WTC11 (cell line): Measurements from ENCODE around the gene SPTLC3. TPM values are rescaled to one million over a fixed set of nuclear protein-coding genes. Genes with fewer than 3 reads are reported as not detected.

Source experiments
- ATAC-seq: fragments of 200-7000 bp; cut with Tn5 transposase; 2 replicates; pipeline ENCODE4 v1.10.0; 2021; ENCODE audit warnings: mild to moderate bottlenecking, moderate library complexity
- CTCF ChIA-PET: fragments of 300-600 bp; sonication (Branson Sonifier 250); formaldehyde crosslinking; loops from one replicate; lab custom pipeline; 2021; ENCODE audit warnings: antibody characterized with exemption; lab: Charles Lee
- POLR2A ChIA-PET: fragments of 350-600 bp; sonication (Branson Sonifier 250); formaldehyde crosslinking; loops from one replicate; lab custom pipeline; 2021; ENCODE audit warnings: antibody characterized with exemption; lab: Charles Lee
- DNase-seq: peaks from one replicate; pipeline ENCODE4 v3.0.0; 2021; ENCODE audit warnings: low spot score
- H3K27ac Mint-ChIP-seq: 2 replicates; pipeline ENCODE4 v1.8.0; 2021; ENCODE audit warnings: mixed read lengths
- H3K27me3 Mint-ChIP-seq: 2 replicates; pipeline ENCODE4 v1.8.0; 2021; ENCODE audit warnings: low read depth, mild to moderate bottlenecking, moderate library complexity, mixed read lengths
- H3K36me3 Mint-ChIP-seq: 2 replicates; pipeline ENCODE4 v1.8.0; 2021; ENCODE audit warnings: mixed read lengths
- H3K4me1 Mint-ChIP-seq: 2 replicates; pipeline ENCODE4 v1.8.0; 2022; ENCODE audit warnings: mixed read lengths
- H3K4me3 Mint-ChIP-seq: 2 replicates; pipeline ENCODE4 v1.8.0; 2021; ENCODE audit warnings: mild to moderate bottlenecking, moderate library complexity, mixed read lengths
- H3K9me3 Mint-ChIP-seq: 2 replicates; pipeline ENCODE4 v1.8.0; 2021; ENCODE audit warnings: mixed read lengths
- CDX4 ChIP-seq: fragments of 250-450 bp; sonication (Bioruptor Pico); IDR thresholded peaks from 2 replicates; pipeline ENCODE4 v1.9.0; 2021; ENCODE audit warnings: moderate library complexity, mild to moderate bottlenecking, inconsistent platforms, borderline replicate concordance
- CREM ChIP-seq: sonication (generic); formaldehyde crosslinking; IDR thresholded peaks from 2 replicates; pipeline ENCODE4 v1.8.1; 2022; ENCODE audit warnings: mild to moderate bottlenecking, missing genetic modification reagents, moderate library complexity
- ESRRA ChIP-seq: sonication (generic); formaldehyde crosslinking; IDR thresholded peaks from 2 replicates; pipeline ENCODE4 v1.8.1; 2022; ENCODE audit warnings: mild to moderate bottlenecking, missing genetic modification reagents, borderline replicate concordance
- FOXJ3 ChIP-seq: sonication (generic); formaldehyde crosslinking; IDR thresholded peaks from 2 replicates; pipeline ENCODE4 v1.9.0; 2021; ENCODE audit warnings: missing genetic modification reagents, mild to moderate bottlenecking, borderline replicate concordance
- GABPB1 ChIP-seq: sonication (generic); formaldehyde crosslinking; IDR thresholded peaks from 2 replicates; pipeline ENCODE4 v1.8.1; 2023; ENCODE audit warnings: mild to moderate bottlenecking, missing genetic modification reagents
- MLX ChIP-seq: sonication (generic); formaldehyde crosslinking; IDR thresholded peaks from 2 replicates; pipeline ENCODE4 v1.8.1; 2023; ENCODE audit warnings: mild to moderate bottlenecking, missing genetic modification reagents, moderate library complexity
- MXD4 ChIP-seq: fragments of 250-450 bp; sonication (Bioruptor Pico); IDR thresholded peaks from 2 replicates; pipeline ENCODE4 v1.8.0; 2021; ENCODE audit warnings: mild to moderate bottlenecking, moderate library complexity, borderline replicate concordance
- MYBL2 ChIP-seq: sonication (generic); formaldehyde crosslinking; IDR thresholded peaks from 2 replicates; pipeline ENCODE4 v1.8.1; 2023; ENCODE audit warnings: mild to moderate bottlenecking, moderate library complexity, missing genetic modification reagents
- NFE2L1 ChIP-seq: sonication (generic); formaldehyde crosslinking; IDR thresholded peaks from 2 replicates; pipeline ENCODE4 v1.8.1; 2023; ENCODE audit warnings: missing genetic modification reagents
- SMAD3 ChIP-seq: sonication (generic); formaldehyde crosslinking; IDR thresholded peaks from 2 replicates; pipeline ENCODE4 v1.8.0; 2022; ENCODE audit warnings: missing genetic modification reagents, mild to moderate bottlenecking, borderline replicate concordance
- SMAD4 ChIP-seq: sonication (generic); formaldehyde crosslinking; IDR thresholded peaks from 2 replicates; pipeline ENCODE4 v1.8.0; 2022; ENCODE audit warnings: mild to moderate bottlenecking, missing genetic modification reagents
- SP1 ChIP-seq: sonication (generic); formaldehyde crosslinking; conservative IDR thresholded peaks from 2 replicates; pipeline ENCODE4 v1.8.1; 2022; ENCODE audit warnings: missing genetic modification reagents
- STAT6 ChIP-seq: sonication (generic); formaldehyde crosslinking; conservative IDR thresholded peaks from 2 replicates; pipeline ENCODE4 v1.8.1; 2023; ENCODE audit warnings: mild to moderate bottlenecking, low read depth, missing genetic modification reagents, moderate library complexity
- ZBTB21 ChIP-seq: sonication (generic); formaldehyde crosslinking; IDR thresholded peaks from 2 replicates; pipeline ENCODE4 v1.8.1; 2023; ENCODE audit warnings: mild to moderate bottlenecking, missing genetic modification reagents, borderline replicate concordance
- ZBTB43 ChIP-seq: sonication (generic); formaldehyde crosslinking; IDR thresholded peaks from 2 replicates; pipeline ENCODE4 v1.8.1; 2023; ENCODE audit warnings: mild to moderate bottlenecking, missing genetic modification reagents
- ZNF138 ChIP-seq: sonication (generic); formaldehyde crosslinking; conservative IDR thresholded peaks from 2 replicates; pipeline ENCODE4 v1.8.1; 2022; ENCODE audit warnings: mild to moderate bottlenecking, moderate library complexity, missing genetic modification reagents
- ZNF232 ChIP-seq: sonication (generic); formaldehyde crosslinking; IDR thresholded peaks from 2 replicates; pipeline ENCODE4 v1.8.0; 2022; ENCODE audit warnings: mild to moderate bottlenecking, missing genetic modification reagents
- total RNA-seq: library from RNA; stranded (reverse); gene quantifications from 3 replicates; pipeline ENCODE4 v1.2.3, GENCODE V29; 2021
- TF ChIP-seq, protein P1 (sequence below): sonication (generic); formaldehyde crosslinking; IDR thresholded peaks from 2 replicates; pipeline ENCODE4 v1.8.0; 2022; ENCODE audit warnings: mild to moderate bottlenecking, missing genetic modification reagents
- TF ChIP-seq, protein P2 (sequence below): fragments of 250-450 bp; sonication (Bioruptor Pico); IDR thresholded peaks from 2 replicates; pipeline ENCODE4 v1.9.0; 2021; ENCODE audit warnings: mild to moderate bottlenecking
- TF ChIP-seq, protein P3 (sequence below): fragments of 250-450 bp; sonication (Bioruptor Pico); IDR thresholded peaks from 2 replicates; pipeline ENCODE4 v1.8.0; 2021; ENCODE audit warnings: mild to moderate bottlenecking

The SPTLC3 gene
- total RNA-seq, 1 experiment from 2014 or later = 0.13 TPM

GRCh38 chr20:13085275-13085674, 76.5 kb downstream of the SPTLC3 start:
- TF ChIP-seq ZNF232 (CRISPR knock-in tag) (no peak), ZBTB43 (no peak), ESRRA (no peak), ZNF138 (no peak), MXD4 (CRISPR knock-in tag) (no peak), SP1 (no peak), MYBL2 (CRISPR knock-in tag) (no peak), FOXJ3 (CRISPR knock-in tag) (no peak), ZBTB21 (CRISPR knock-in tag) (no peak), SMAD3 (CRISPR knock-in tag) (no peak), STAT6 (CRISPR knock-in tag) (no peak), CREM (CRISPR knock-in tag) (no peak), SMAD4 (CRISPR knock-in tag) (no peak), CDX4 (CRISPR knock-in tag) (no peak)
- TF ChIP-seq, protein P1, sequence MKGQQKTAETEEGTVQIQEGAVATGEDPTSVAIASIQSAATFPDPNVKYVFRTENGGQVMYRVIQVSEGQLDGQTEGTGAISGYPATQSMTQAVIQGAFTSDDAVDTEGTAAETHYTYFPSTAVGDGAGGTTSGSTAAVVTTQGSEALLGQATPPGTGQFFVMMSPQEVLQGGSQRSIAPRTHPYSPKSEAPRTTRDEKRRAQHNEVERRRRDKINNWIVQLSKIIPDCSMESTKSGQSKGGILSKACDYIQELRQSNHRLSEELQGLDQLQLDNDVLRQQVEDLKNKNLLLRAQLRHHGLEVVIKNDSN (CRISPR knock-in tag) = no peak
- TF ChIP-seq, protein P2, sequence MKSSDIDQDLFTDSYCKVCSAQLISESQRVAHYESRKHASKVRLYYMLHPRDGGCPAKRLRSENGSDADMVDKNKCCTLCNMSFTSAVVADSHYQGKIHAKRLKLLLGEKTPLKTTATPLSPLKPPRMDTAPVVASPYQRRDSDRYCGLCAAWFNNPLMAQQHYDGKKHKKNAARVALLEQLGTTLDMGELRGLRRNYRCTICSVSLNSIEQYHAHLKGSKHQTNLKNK (CRISPR knock-in tag) = no peak
- TF ChIP-seq, protein P3, sequence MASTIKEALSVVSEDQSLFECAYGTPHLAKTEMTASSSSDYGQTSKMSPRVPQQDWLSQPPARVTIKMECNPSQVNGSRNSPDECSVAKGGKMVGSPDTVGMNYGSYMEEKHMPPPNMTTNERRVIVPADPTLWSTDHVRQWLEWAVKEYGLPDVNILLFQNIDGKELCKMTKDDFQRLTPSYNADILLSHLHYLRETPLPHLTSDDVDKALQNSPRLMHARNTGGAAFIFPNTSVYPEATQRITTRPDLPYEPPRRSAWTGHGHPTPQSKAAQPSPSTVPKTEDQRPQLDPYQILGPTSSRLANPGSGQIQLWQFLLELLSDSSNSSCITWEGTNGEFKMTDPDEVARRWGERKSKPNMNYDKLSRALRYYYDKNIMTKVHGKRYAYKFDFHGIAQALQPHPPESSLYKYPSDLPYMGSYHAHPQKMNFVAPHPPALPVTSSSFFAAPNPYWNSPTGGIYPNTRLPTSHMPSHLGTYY (CRISPR knock-in tag) = no peak
- TF ChIP-seq, all 79 proteins: peak for 0
- no peak for ATAC-seq
- no peaks in the 10 kb centered on the region for H3K36me3 Mint-ChIP-seq
- POLR2A ChIA-PET = no interaction called here
- H3K4me1 Mint-ChIP-seq = no peaks in the 10 kb centered on the region
- H3K27me3 Mint-ChIP-seq = no peaks in the 10 kb centered on the region
- DNase-seq = no peak
- no peak overlapping the region for H3K4me3 Mint-ChIP-seq
- H3K27ac Mint-ChIP-seq = no peak overlapping the region
- H3K9me3 Mint-ChIP-seq = no peaks in the 10 kb centered on the region
- CTCF ChIA-PET = no interaction called here

DNA sequence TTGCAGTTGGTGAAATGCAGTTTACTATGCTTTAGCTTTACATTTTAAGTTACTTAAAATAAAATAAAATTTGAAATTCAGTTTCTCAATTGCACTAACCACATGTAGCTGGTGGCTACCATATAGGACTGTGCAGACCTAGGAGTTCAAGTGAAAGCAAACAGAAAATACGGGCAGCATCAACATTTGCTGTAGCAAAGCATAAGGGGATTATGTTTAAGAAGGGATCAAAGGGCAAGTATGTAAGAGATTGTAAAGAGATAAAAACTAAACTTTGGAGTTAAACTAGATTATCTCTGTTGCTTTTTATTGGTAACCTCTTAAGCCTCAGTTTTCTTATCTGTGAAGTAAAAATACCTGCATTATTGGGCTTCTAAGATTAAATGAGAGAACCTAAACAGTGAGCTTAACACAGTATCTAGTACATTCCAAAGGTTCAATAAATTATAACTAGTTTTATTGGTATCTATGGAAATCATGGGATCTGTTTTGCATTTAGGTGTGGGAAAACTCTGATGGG, 81.2 kb downstream of the SPTLC3 start:
- no peak for TF ChIP-seq MLX
- TF ChIP-seq MYBL2 (CRISPR knock-in tag) = no peak
- TF ChIP-seq, protein P3 (CRISPR knock-in tag) = no peak
- peak; percentile 56 for TF ChIP-seq GABPB1 (CRISPR knock-in tag)
- no peak for TF ChIP-seq NFE2L1 (CRISPR knock-in tag)
- DNase-seq = no peak
- no peaks in the 10 kb centered on the region for H3K36me3 Mint-ChIP-seq
- H3K4me3 Mint-ChIP-seq = no peak overlapping the region
- POLR2A ChIA-PET = no interaction called here
- H3K4me1 Mint-ChIP-seq = no peaks in the 10 kb centered on the region
- CTCF ChIA-PET = no interaction called here
- no peaks in the 10 kb centered on the region for H3K9me3 Mint-ChIP-seq
- H3K27ac Mint-ChIP-seq = no peak overlapping the region
- H3K27me3 Mint-ChIP-seq = no peaks in the 10 kb centered on the region
- ATAC-seq = no peak
